WTC11 (cell line): Measurements from ENCODE around the gene LYST. TPM values are rescaled to one million over a fixed set of nuclear protein-coding genes. Genes with fewer than 3 reads are reported as not detected.

ENCODE experiments used
- ATAC-seq: fragments of 200-7000 bp; cut with Tn5 transposase; 2 replicates; pipeline ENCODE4 v1.10.0; 2021; ENCODE audit warnings: mild to moderate bottlenecking, moderate library complexity
- CTCF ChIA-PET: fragments of 300-600 bp; sonication (Branson Sonifier 250); formaldehyde crosslinking; loops from one replicate; lab custom pipeline; 2021; ENCODE audit warnings: antibody characterized with exemption; lab: Charles Lee
- POLR2A ChIA-PET: fragments of 350-600 bp; sonication (Branson Sonifier 250); formaldehyde crosslinking; loops from one replicate; lab custom pipeline; 2021; ENCODE audit warnings: antibody characterized with exemption; lab: Charles Lee
- DNase-seq: peaks from one replicate; pipeline ENCODE4 v3.0.0; 2021; ENCODE audit warnings: low spot score
- H3K27ac Mint-ChIP-seq: 2 replicates; pipeline ENCODE4 v1.8.0; 2021; ENCODE audit warnings: mixed read lengths
- H3K27me3 Mint-ChIP-seq: 2 replicates; pipeline ENCODE4 v1.8.0; 2021; ENCODE audit warnings: low read depth, mild to moderate bottlenecking, moderate library complexity, mixed read lengths
- H3K36me3 Mint-ChIP-seq: 2 replicates; pipeline ENCODE4 v1.8.0; 2021; ENCODE audit warnings: mixed read lengths
- H3K4me1 Mint-ChIP-seq: 2 replicates; pipeline ENCODE4 v1.8.0; 2022; ENCODE audit warnings: mixed read lengths
- H3K4me3 Mint-ChIP-seq: 2 replicates; pipeline ENCODE4 v1.8.0; 2021; ENCODE audit warnings: mild to moderate bottlenecking, moderate library complexity, mixed read lengths
- H3K9me3 Mint-ChIP-seq: 2 replicates; pipeline ENCODE4 v1.8.0; 2021; ENCODE audit warnings: mixed read lengths
- FOXK1 ChIP-seq: sonication (generic); formaldehyde crosslinking; IDR thresholded peaks from 2 replicates; pipeline ENCODE4 v1.8.0; 2022; ENCODE audit warnings: mild to moderate bottlenecking, moderate library complexity, missing genetic modification reagents
- GRHL2 ChIP-seq: fragments of 250-450 bp; sonication (Bioruptor Pico); IDR thresholded peaks from 2 replicates; pipeline ENCODE4 v1.8.0; 2022; ENCODE audit warnings: mild to moderate bottlenecking, moderate library complexity; ENCODE audit not compliant: insufficient replicate concordance, severe bottlenecking
- IRF2 ChIP-seq: sonication (generic); formaldehyde crosslinking; IDR thresholded peaks from 2 replicates; pipeline ENCODE4 v1.8.0; 2022; ENCODE audit warnings: low read depth, missing genetic modification reagents, borderline replicate concordance
- JAZF1 ChIP-seq: fragments of 250-450 bp; sonication (Bioruptor Pico); IDR thresholded peaks from 2 replicates; pipeline ENCODE4 v1.9.0; 2021; ENCODE audit warnings: moderate library complexity, mild to moderate bottlenecking, inconsistent platforms
- MYBL2 ChIP-seq: sonication (generic); formaldehyde crosslinking; IDR thresholded peaks from 2 replicates; pipeline ENCODE4 v1.8.1; 2023; ENCODE audit warnings: mild to moderate bottlenecking, moderate library complexity, missing genetic modification reagents
- RORB ChIP-seq: fragments of 250-450 bp; sonication (Bioruptor Pico); IDR thresholded peaks from 2 replicates; pipeline ENCODE4 v1.9.0; 2021; ENCODE audit warnings: mild to moderate bottlenecking
- TP53 ChIP-seq: sonication (generic); formaldehyde crosslinking; IDR thresholded peaks from 2 replicates; pipeline ENCODE4 v1.8.1; 2023; ENCODE audit warnings: mild to moderate bottlenecking, missing genetic modification reagents
- ZNF416 ChIP-seq: fragments of 250-450 bp; sonication (Bioruptor Pico); IDR thresholded peaks from 2 replicates; pipeline ENCODE4 v1.9.0; 2021; ENCODE audit warnings: mild to moderate bottlenecking, inconsistent platforms
- total RNA-seq: library from RNA; stranded (reverse); gene quantifications from 3 replicates; pipeline ENCODE4 v1.2.3, GENCODE V29; 2021
- TF ChIP-seq, protein P1 (sequence below): fragments of 250-450 bp; sonication (Bioruptor Pico); conservative IDR thresholded peaks from 2 replicates; pipeline ENCODE4 v1.9.0; 2021; ENCODE audit warnings: mild to moderate bottlenecking
- TF ChIP-seq, protein P2 (sequence below): fragments of 200-600 bp; IDR thresholded peaks from 2 replicates; pipeline ENCODE4 v1.8.0; 2022; ENCODE audit warnings: antibody characterized with exemption
- TF ChIP-seq, protein P3 (sequence below): sonication (generic); formaldehyde crosslinking; IDR thresholded peaks from 2 replicates; pipeline ENCODE4 v1.8.0; 2023; ENCODE audit warnings: missing genetic modification reagents, mild to moderate bottlenecking, borderline replicate concordance
- TF ChIP-seq, protein P4 (sequence below): sonication (generic); formaldehyde crosslinking; IDR thresholded peaks from 2 replicates; pipeline ENCODE4 v1.8.0; 2022; ENCODE audit warnings: mild to moderate bottlenecking, missing genetic modification reagents
- TF ChIP-seq, protein P5 (sequence below): sonication (generic); formaldehyde crosslinking; IDR thresholded peaks from 2 replicates; pipeline ENCODE4 v1.8.1; 2023; ENCODE audit warnings: mild to moderate bottlenecking, missing genetic modification reagents, moderate library complexity
- TF ChIP-seq, protein P6 (sequence below): fragments of 250-450 bp; sonication (Bioruptor Pico); IDR thresholded peaks from 2 replicates; pipeline ENCODE4 v1.9.0; 2021; ENCODE audit warnings: moderate library complexity, mild to moderate bottlenecking, inconsistent platforms, borderline replicate concordance

LYST gene
- total RNA-seq, 1 experiment from 2014 or later = 0.59 TPM

DNA sequence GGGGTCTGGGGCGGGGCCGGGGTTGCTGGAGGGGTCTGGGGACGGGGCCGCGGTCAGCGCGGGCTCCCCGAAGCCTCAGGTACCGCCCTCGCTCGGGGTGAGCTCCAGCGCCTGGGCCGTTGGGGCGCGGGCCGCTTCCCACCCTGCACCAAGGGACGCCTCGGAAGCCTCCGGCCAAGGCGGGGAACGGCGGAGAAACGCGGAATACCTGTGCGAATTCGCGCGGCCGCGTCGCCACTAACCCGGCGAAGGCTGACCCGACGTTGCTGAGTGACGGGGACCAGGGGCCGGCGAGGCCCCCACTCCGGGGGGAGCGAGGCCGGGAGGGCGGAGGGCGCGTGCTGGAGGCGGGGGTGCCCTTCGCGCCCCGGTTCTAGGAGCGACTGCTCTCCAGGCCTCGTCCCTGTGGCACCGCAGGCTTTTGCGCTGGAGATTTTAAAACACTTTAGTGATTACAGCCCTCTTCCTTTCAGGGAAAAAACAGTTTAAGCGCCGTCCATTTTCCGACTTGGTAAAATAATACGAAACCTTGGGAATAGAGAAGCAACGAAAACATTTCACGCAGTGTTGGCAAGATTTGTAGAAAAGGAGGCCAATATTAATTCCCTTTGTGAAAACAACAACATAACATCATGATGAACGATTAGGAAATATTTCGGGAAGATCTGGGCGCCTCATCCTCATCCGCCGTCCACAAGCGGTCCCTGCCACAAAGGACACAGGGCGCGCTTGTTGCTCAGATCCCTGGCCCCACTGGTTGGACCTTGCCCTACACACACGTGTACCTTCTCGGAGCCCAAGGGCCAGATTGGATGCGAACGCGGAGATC, 216.2 kb downstream of the LYST start (continued):
- TF ChIP-seq, protein P1, sequence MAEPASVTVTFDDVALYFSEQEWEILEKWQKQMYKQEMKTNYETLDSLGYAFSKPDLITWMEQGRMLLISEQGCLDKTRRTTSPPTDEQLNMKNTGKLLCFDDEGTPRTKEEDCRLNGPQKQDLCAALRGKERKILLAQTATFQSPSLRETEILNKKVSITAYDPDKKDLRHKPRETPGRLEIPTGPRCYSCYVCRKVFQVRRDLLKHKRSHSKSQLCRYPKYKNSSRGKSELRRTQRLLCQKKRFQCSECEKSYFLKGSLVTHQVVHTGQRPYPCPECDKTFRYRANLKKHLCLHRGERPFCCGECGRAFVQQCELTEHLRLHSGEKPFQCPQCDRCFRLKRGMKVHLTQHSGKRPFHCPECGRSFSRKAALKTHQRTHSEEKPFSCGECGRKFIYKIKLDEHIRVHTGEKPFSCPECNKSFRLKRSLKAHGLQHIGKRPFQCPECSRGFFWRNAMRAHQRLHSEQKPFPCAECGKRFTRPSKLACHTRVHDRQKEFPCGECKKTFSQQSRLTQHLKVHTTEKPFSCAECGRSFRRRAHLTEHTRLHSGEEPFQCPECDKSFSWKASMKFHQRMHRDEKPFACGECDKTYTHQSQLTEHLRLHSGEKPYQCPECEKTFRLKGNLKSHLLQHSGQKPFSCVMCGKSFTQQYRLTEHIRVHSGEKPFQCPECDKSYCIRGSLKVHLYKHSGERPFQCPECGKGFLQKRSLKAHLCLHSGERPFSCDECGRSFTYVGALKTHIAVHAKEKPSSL (CRISPR knock-in tag) = no peak
- TF ChIP-seq, protein P2, sequence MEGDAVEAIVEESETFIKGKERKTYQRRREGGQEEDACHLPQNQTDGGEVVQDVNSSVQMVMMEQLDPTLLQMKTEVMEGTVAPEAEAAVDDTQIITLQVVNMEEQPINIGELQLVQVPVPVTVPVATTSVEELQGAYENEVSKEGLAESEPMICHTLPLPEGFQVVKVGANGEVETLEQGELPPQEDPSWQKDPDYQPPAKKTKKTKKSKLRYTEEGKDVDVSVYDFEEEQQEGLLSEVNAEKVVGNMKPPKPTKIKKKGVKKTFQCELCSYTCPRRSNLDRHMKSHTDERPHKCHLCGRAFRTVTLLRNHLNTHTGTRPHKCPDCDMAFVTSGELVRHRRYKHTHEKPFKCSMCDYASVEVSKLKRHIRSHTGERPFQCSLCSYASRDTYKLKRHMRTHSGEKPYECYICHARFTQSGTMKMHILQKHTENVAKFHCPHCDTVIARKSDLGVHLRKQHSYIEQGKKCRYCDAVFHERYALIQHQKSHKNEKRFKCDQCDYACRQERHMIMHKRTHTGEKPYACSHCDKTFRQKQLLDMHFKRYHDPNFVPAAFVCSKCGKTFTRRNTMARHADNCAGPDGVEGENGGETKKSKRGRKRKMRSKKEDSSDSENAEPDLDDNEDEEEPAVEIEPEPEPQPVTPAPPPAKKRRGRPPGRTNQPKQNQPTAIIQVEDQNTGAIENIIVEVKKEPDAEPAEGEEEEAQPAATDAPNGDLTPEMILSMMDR = no peak
- 0 out of 2 replicates have a peak, but pooled peaks have one; percentile 24 for TF ChIP-seq FOXK1 (CRISPR knock-in tag)
- TF ChIP-seq, protein P3, sequence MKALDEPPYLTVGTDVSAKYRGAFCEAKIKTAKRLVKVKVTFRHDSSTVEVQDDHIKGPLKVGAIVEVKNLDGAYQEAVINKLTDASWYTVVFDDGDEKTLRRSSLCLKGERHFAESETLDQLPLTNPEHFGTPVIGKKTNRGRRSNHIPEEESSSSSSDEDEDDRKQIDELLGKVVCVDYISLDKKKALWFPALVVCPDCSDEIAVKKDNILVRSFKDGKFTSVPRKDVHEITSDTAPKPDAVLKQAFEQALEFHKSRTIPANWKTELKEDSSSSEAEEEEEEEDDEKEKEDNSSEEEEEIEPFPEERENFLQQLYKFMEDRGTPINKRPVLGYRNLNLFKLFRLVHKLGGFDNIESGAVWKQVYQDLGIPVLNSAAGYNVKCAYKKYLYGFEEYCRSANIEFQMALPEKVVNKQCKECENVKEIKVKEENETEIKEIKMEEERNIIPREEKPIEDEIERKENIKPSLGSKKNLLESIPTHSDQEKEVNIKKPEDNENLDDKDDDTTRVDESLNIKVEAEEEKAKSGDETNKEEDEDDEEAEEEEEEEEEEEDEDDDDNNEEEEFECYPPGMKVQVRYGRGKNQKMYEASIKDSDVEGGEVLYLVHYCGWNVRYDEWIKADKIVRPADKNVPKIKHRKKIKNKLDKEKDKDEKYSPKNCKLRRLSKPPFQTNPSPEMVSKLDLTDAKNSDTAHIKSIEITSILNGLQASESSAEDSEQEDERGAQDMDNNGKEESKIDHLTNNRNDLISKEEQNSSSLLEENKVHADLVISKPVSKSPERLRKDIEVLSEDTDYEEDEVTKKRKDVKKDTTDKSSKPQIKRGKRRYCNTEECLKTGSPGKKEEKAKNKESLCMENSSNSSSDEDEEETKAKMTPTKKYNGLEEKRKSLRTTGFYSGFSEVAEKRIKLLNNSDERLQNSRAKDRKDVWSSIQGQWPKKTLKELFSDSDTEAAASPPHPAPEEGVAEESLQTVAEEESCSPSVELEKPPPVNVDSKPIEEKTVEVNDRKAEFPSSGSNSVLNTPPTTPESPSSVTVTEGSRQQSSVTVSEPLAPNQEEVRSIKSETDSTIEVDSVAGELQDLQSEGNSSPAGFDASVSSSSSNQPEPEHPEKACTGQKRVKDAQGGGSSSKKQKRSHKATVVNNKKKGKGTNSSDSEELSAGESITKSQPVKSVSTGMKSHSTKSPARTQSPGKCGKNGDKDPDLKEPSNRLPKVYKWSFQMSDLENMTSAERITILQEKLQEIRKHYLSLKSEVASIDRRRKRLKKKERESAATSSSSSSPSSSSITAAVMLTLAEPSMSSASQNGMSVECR = peak; percentile 68; the same call in 1 of the 2 replicates
- TF ChIP-seq, protein P4, sequence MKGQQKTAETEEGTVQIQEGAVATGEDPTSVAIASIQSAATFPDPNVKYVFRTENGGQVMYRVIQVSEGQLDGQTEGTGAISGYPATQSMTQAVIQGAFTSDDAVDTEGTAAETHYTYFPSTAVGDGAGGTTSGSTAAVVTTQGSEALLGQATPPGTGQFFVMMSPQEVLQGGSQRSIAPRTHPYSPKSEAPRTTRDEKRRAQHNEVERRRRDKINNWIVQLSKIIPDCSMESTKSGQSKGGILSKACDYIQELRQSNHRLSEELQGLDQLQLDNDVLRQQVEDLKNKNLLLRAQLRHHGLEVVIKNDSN (CRISPR knock-in tag) = peak; percentile 18; the same call in 1 of the 2 replicates
- TF ChIP-seq GRHL2 (CRISPR knock-in tag) = no peak
- 0 out of 2 replicates have a peak, but pooled peaks have one; percentile 51 for TF ChIP-seq MYBL2
- no peak for TF ChIP-seq ZNF416 (CRISPR knock-in tag)
- TF ChIP-seq, all 79 proteins: peak for 10

DNA sequence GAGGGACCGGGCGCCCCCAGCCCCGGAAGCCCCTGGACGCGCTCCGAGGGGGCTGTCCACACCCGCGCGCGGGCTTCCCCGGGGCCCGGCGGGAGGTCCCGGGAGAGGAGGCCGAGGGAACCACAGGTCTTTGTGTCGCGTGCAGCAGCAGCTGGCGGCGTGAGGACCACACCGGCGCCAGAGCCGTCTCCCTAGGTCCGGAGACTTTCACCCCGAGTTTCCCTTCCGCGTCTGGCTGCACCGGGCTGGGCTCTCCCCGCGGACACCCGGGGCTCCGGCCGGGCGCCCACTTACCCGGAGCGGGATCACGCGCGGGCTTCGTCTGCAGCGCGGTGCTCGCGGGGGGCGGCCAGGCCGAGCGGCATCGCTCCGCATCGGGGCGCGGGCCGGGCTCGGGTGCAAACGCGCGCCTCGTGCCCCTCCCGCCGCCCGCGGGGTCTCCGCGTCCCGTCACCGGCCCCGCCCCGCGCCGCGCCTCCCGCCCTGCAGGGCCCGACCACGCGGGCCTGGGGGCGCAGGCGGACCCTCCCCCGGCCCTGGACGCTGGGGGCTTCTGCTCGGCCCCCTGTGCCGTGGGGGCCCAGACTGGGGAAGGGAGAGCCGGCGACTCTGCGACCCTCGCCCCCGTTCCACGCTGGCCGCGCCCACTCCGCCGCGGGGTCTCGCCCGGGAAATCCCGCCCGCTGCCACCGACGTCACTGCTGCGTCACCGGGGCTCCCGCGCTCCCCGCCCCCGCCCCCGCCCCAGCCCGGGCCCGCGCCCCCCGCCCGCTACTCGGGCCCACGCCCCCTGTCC, 217.1 kb downstream of the LYST start, which contains the start of gene GNG4:
Gene GNG4 (minus strand): TSS at position 417 of the 796 bp plus-strand sequence. CDS start 65,946 bp downstream, outside the sequence.
- ATAC-seq (peak; percentile 20), DNase-seq (peak; percentile 62)
- ChIA-PET POLR2A (interaction anchor here (1.2 to 1.6 kb wide), 2 partner anchors 9 to 145 kb away, joined by 4 to 9 read pairs; no protein-coding TSS in a partner anchor), CTCF (interaction anchor here (0.7 to 1.1 kb wide), 2 partner anchors 48 to 51 kb away, joined by 3 to 8 read pairs; no protein-coding TSS in a partner anchor)
- Mint-ChIP-seq H3K27ac (peak within 1 kb of the TSS; percentile 96; the same call in 1 of the 2 replicates), H3K9me3 (no peaks in the 10 kb centered on the region), H3K4me1 (peaks cover 50% of the 10 kb centered on the region), H3K36me3 (no peaks in the 10 kb centered on the region), H3K4me3 (peak within 1 kb of the TSS; percentile 91), H3K27me3 (peaks cover 21% of the 10 kb centered on the region)
- TF ChIP-seq, protein P5, sequence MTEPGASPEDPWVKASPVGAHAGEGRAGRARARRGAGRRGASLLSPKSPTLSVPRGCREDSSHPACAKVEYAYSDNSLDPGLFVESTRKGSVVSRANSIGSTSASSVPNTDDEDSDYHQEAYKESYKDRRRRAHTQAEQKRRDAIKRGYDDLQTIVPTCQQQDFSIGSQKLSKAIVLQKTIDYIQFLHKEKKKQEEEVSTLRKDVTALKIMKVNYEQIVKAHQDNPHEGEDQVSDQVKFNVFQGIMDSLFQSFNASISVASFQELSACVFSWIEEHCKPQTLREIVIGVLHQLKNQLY (CRISPR knock-in tag) = no peak
- 0 out of 2 replicates have a peak, but pooled peaks have one; percentile 12 for TF ChIP-seq TP53
- TF ChIP-seq, protein P2 = no peak
- no peak for TF ChIP-seq JAZF1
- TF ChIP-seq, protein P4 (CRISPR knock-in tag) = no peak
- TF ChIP-seq GRHL2 (CRISPR knock-in tag) = no peak
- TF ChIP-seq RORB = no peak
- TF ChIP-seq IRF2 = no peak
- TF ChIP-seq, protein P6, sequence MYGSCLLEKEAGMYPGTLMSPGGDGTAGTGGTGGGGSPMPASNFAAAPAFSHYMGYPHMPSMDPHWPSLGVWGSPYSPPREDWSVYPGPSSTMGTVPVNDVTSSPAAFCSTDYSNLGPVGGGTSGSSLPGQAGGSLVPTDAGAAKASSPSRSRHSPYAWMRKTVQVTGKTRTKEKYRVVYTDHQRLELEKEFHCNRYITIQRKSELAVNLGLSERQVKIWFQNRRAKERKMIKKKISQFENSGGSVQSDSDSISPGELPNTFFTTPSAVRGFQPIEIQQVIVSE (CRISPR knock-in tag) = no peak
- TF ChIP-seq, protein P1 (CRISPR knock-in tag) = no peak
